Measurements from ENCODE around the gene FBXW5.

The FBXW5 gene

GRCh38 chr9:136931611-136932130 is 12.9 kb downstream of the FBXW5 start:
- no peak for DNase-seq

GRCh38 chr9:136930014-136930413 is 14.5 kb downstream of the FBXW5 start:
- no peak for DNase-seq

DNA sequence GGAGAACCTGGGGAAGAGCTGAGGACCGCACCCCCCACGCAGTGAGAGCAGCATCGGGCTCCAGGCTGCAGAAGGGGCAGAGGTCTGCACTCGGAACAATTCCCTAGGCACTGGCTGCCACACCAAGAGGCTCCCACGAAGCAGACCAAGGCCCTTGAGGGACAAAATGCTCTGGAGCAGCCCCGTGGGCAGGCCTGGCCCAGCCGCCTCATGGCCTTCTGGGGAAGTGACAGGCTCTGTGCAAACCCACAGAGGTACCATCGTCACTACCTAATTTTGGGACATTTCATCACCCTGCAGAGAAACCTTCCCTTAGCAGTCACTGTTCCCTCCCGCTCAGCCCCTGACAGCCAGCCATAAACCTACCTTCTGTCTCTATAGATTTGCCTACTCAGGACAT is 15.9 kb downstream of the FBXW5 start:
- no peak for DNase-seq

GRCh38 chr9:136927343-136928271 is 16.9 kb downstream of the FBXW5 start:
- no peak for DNase-seq

GRCh38 chr9:136926749-136927148 is 17.8 kb downstream of the FBXW5 start:
- no peak for DNase-seq

DNA sequence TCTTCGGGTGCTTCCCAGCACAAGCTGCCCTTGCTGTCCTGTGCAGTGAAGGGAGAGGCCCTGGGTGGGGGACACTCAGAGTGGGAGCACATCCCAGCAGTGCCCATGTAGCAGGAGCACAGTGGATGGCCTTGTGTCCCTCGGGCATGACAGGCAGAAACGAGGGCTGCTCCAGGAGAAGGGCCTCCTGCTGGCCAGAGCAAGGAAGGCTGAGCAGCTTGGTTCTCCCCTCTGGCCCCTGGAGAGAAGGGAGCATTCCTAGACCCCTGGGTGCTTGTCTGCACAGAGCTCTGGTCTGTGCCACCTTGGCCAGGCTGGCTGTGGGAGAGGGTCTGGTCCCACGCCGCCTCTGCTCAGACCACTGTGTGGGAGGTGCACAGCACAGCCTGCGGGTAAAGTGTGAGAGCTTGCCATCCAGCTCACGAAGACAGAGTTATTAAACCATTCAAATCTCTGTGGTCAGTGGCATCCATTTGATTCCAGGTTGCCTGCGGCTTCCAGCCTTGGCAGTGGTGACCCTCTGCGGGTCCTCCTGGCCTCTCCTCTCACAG is 18.3 kb downstream of the FBXW5 start:
- no peak for DNase-seq

GRCh38 chr9:136925414-136926153 is 19.0 kb downstream of the FBXW5 start:
- DNase-seq: no peak

GRCh38 chr9:136923881-136924280 is 20.7 kb downstream of the FBXW5 start:
- no peak for DNase-seq

DNA sequence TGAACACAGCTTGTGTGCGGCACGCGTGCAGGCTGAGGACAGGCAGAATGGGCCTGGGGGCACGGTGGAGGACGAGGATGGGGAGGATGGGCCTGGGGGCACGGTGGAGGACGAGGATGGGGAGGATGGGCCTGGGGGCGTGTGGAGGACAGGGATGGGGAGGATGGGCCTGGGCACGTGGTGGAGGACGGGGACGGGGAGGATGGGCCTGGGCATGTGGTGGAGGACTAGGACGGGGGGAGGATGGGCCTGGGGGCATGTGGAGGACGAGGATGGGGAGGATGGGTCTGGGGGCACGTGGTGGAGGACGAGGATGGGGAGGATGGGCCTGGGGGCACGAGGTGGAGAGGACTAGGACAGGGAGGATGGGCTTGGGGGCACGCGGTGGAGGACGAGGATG is 22.0 kb downstream of the FBXW5 start:
- DNase-seq: no peak

DNA sequence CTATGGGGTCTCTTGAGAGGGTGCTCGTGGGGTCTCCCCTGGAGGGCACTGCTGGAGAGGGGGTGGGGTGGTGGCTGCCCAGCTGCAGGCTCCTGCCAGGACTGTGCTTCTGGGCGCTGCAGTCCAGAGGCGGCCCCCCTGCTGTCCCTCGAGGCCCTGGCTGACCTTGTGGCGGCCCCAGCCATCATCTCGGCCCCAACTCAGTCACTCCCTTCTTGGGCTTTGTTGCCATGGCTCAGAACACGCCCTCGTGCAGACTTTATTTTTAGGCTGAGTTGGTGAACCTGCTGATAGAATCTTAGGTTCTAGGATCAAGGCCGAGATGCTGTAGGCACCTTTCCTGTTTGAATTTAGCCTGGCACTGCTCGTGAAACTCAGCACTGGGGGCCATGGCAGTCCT is 22.8 kb downstream of the FBXW5 start:
- no peak for DNase-seq

GRCh38 chr9:136921307-136921706 is 23.2 kb downstream of the FBXW5 start:
- DNase-seq: no peak

DNA sequence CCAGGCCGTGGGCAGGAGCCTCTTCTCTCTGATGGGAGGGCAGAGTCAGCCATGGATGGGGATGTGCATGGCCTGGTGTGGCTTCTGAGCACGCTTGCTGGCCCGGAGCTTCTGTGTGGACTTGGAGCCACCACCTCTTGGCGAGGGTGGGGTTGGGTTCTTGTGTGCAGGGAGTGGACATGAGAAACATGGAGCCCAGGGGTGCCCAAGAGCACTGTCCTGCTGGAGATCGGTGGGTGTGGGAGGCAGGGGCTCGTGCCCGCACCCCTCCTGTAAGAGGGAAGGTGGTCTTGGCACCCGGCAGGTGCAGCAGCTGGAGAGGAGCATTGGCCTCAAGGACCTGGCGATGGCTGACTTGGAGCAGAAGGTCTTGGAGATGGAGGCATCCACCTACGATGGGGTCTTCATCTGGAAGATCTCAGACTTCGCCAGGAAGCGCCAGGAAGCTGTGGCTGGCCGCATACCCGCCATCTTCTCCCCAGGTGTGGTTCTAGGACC is 23.8 kb downstream of the FBXW5 start:
- DNase-seq: no peak

- no peak for DNase-seq
Measured at GRCh38 chr9:136920069-136920468, 24.5 kb downstream of the FBXW5 start.

DNA sequence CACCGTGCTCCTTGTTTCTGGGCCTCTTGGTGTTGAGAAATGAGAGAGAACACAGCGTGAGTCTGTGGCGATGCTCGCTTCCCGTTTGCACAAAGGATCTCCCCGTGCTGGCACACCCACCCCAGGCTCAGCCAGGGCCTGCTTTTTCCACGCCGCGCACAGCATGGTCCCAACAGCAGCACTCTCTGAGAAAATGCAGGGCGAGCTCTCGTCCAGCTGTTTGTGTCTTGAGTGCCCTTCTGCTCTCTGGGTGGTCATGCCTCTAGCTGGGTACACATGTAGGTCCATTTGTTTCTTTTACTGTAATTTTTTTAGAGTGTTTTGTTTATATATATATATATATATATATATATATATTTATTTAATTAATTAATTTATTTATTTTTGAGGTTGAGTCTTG is 26.6 kb downstream of the FBXW5 start:
- no peak for DNase-seq

GRCh38 chr9:136916330-136917184 is 28.0 kb downstream of the FBXW5 start:
- DNase-seq: no peak

GRCh38 chr9:136915632-136916329 is 28.8 kb downstream of the FBXW5 start:
- DNase-seq: no peak

- no peak for DNase-seq
Measured at GRCh38 chr9:136913701-136914438, 30.7 kb downstream of the FBXW5 start.

DNA sequence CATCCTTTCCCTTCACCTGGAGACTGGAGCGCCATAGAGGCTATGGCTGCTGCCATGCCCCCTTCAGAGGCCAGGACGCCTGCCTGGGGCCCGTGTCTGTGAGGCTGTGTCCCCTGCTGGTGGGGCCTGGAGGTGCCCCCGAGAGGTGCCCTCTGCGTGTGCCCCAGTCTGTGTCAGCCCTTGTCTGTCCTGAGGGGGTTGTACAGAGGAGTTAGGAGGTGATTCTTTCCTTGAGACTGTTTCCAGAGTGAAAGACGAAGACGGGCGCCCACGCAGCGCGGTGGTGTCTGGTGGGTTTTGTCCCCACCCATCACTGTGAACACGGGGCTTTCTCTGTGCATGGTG is 33.7 kb downstream of the FBXW5 start:
- no peak for DNase-seq

DNA sequence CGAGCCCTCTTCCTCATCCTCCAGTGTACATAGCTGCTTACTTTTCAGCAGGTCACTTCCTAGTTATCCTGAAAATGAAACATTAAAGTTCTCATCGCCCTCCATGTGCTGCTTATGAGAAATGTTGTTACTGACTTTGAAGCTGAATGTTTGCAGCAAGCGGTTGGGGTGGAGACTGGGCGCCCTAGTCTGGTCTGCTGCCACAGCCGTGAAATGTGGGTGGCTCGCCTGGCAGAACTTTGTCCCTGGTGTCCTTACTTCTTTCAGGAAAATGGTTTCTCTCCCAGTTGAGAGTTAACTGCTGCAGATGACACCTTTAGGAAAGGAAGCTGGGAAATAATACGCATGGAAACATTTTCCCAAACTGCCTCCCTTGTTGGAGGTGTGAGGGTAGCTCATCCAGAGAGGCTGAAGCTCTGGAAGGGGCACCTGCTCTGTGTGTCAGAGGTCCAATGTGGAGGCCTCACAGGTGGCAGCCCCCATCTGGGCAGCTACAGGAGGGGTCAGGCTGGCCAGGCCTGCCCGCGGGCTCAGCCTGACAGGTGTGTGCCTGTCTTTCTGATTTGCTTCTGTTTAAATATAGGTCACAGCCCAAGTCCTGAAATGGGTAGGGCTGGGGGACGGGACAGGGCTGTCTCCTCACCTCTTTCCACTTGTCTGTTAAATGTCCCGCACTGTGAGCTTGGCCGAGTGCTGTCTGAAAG is 34.2 kb downstream of the FBXW5 start:
- no peak for DNase-seq
